GM19025 (cell line): ENCODE measurements around the gene SLC6A9.

Experiments
- ATAC-seq: cut with Tn5 transposase; IDR thresholded peaks from one replicate; pipeline ENCODE4 v1.9.1; 2021; ENCODE audit warnings: mild to moderate bottlenecking, low read depth, moderate library complexity; ENCODE audit not compliant: unreplicated experiment

Gene SLC6A9

GRCh38 chr1:44031252-44032169, at the start of gene SLC6A9:
TSS of gene SLC6A9 (minus strand) at chr1:44031462. CDS start at chr1:44024277, 7,185 bp downstream.
- no peak for ATAC-seq

GRCh38 chr1:44079566-44079965, 48.3 kb upstream of the SLC6A9 start:
- ATAC-seq, result no peak

GRCh38 chr1:44078104-44078503, 46.8 kb upstream of the SLC6A9 start:
- no peak for ATAC-seq

GRCh38 chr1:44077421-44077820, 46.2 kb upstream of the SLC6A9 start:
- ATAC-seq, result no peak

- no peak for ATAC-seq
Measured at GRCh38 chr1:44076066-44076465, 44.8 kb upstream of the SLC6A9 start.

- ATAC-seq, result no peak
Measured at GRCh38 chr1:44074415-44074814, 43.2 kb upstream of the SLC6A9 start.

GRCh38 chr1:44073528-44073927, 42.3 kb upstream of the SLC6A9 start:
- no peak for ATAC-seq

GRCh38 chr1:44072821-44073220, 41.6 kb upstream of the SLC6A9 start:
- ATAC-seq, result no peak

GRCh38 chr1:44072204-44072603, 40.9 kb upstream of the SLC6A9 start:
- ATAC-seq, result no peak

- ATAC-seq, result no peak
Measured at GRCh38 chr1:44071461-44071860, 40.2 kb upstream of the SLC6A9 start.

GRCh38 chr1:44068442-44068921, 37.2 kb upstream of the SLC6A9 start:
- no peak for ATAC-seq

GRCh38 chr1:44067266-44068250, 36.3 kb upstream of the SLC6A9 start:
- no peak for ATAC-seq

- no peak for ATAC-seq
Measured at GRCh38 chr1:44062656-44063179, 31.5 kb upstream of the SLC6A9 start.

- no peak for ATAC-seq
Measured at GRCh38 chr1:44061857-44062256, 30.6 kb upstream of the SLC6A9 start.

- no peak for ATAC-seq
Measured at GRCh38 chr1:44060830-44061267, 29.6 kb upstream of the SLC6A9 start.

- ATAC-seq, result no peak
Measured at GRCh38 chr1:44059664-44060355, 28.5 kb upstream of the SLC6A9 start.

- ATAC-seq, result no peak
Measured at GRCh38 chr1:44059212-44059611, 27.9 kb upstream of the SLC6A9 start.

GRCh38 chr1:44057293-44057692, 26.0 kb upstream of the SLC6A9 start:
- no peak for ATAC-seq

- no peak for ATAC-seq
Measured at GRCh38 chr1:44053394-44053793, 22.1 kb upstream of the SLC6A9 start.

GRCh38 chr1:44050261-44050660, 19.0 kb upstream of the SLC6A9 start:
- ATAC-seq, result no peak
